ENCODE data around the gene KRTAP10-9. TPM values are rescaled to one million over a fixed set of nuclear protein-coding genes. Genes with fewer than 3 reads are reported as not detected.
"Not testable (repeated sequence)": the region's sequence is repeated elsewhere in the genome, so short reads cannot be mapped to it uniquely, and the experiment has no call there.

KRTAP10-9 gene, protein sequence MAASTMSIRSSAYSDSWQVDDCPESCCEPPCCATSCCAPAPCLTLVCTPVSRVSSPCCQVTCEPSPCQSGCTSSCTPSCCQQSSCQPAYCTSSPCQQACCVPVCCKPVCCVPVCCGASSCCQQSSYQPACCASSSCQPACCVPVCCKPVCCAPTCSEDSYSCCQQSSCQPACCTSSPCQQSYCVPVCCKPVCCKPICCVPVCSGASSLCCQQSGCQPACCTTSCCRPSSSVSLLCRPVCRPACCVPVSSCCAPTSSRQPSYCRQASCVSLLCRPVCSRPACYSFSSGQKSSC
- not detected for polyA plus RNA-seq (2013, experiment 1 of 2; ENCODE audit: insufficient read length)
- not detected for polyA plus RNA-seq (2013, experiment 2 of 2; ENCODE audit: insufficient read length)

DNA sequence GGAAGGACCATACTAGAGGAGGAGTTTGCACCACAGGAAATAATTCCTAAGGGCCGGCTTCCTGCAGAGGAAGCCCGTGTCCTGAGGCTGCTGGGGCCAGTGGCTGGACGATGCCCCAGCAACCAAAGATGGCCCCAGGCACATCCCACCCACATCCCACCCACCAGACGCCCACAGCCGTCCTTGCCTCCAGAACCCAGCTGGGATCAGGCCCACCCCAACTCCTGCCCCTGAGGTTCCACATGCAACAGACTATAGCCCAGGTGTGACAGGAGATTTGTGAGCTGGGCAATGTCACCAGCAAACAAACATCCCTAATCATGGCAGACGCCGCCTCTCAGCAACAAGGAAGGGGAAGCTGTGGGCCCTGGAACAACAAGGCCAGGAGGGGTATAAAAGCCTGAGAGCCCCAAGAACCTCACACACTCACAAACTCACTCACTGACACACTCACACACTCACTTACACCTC lies at the start of gene KRTAP10-9:
Gene KRTAP10-9 (plus strand): TSS at position 421 of the 471 bp plus-strand sequence. CDS start 79 bp downstream, outside the sequence.
- no peak for DNase-seq

DNA sequence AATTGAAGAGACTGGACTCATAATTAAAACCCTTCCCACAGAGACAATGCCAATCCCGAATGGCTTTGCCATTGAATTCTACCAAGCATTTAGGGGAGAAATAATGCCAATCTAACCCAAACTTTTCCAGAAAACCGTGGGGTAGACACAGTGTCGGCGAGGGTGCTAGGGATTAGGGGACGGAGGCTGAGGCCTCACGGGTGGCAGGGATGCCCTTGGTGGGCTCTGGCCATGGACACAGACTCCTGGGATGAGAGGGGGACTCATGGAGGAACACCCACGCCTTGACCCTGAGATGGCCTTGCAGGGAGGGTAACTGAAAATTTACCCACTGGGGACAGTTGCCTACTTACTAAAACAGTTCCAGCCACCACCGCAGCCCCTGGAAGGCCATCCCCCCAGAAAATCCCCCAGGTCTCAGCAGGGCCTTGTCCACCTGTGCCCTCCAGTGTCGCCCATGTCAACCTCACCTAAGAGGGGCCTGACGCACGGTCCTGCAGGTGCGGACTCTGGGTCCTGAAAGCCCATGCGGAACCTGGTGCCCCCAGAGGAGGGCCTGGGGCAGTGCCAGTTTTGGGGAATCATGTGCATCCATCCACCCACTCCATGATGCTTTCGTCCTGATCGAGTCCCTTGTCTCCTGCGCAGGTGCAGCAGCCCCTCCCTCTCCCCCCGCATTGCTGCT lies 48.4 kb upstream of the KRTAP10-9 start:
- DNase-seq, result no peak

DNA sequence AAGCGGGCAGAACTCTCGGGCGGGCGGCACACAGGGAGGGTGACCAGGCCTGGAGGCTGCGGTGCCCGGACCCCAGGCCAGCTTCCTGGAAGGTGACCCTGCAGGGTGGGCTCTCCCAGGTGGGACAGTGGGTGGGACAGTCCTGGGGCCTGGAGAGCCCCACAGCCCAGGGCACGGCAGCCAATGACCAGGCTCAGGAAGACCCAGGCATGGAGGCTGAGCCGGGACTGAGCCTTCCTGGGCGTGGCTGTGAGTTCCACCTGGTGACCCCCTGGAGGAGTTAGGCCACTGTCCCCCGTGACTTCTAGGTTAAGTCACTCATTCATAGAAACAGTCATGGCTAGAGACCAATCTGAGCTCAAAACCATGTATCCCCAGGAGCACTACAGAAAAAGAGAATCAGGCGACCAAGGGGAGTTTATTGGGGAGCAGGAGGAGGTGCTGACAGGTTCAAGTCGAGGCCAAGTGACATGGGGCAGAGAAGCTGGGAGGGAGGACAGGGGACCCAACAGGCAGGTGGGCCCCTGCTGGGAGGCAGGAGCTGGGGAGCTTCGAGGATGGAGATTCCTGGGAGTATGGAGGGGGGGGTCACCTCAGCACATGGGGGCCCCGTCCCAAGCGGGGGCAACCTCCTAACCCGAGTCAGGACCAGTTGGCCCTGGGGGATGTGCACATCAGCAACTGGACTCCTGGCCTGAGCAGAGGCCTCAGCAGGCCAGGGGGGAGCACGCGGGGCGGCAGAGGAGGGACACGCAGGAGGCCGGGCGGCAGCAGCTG lies 47.6 kb upstream of the KRTAP10-9 start:
- no peak for DNase-seq

DNA sequence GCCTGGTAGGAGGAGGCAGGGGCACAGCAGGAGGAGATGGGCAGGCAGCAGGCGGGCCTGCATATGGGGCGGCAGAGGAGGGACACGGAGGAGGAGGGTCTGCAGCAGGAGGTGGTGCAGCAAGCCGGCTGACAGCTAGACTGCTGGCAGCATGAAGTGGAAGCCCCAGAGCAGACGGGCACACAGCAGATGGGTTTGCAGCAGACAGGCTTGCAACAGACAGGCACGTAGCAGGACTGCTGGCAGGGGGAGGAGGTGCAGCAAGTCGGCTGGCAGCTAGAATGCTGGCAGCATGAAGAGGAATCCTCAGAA lies 47.1 kb upstream of the KRTAP10-9 start:
- DNase-seq, result no peak

DNA sequence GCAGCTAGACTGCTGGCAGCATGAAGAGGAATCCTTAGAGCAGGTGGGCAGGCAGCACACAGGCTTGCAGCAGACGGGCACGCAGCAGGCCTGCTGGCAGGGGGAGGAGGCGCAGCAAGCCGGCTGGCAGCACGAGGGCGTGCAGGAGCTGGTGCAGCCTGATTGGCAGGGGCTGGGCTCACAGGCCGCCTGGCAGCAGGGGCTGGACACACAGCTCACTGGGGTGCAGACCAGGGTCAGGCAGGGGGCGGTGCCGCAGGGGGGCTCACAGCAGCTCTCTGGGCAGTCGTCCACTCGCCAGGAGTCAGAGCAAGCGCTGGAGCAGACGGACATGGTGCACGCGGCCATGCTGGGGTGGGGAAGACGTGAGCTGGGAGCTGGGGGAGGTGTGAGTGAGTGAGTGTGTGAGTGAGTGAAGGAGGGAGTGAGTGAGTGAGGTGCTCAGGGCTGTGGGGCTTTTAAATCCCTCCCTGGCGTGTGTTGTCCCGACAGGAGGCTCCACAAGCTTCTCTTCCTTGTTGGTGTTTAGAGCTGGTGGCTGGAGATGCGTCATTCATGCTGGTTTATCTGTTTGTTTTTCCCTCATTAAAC lies 46.6 kb upstream of the KRTAP10-9 start, which contains the start of gene KRTAP10-5:
Gene KRTAP10-5 (minus strand): TSS at position 374 of the 591 bp plus-strand sequence. CDS start 26 bp downstream, at position 348.
- DNase-seq, result not testable (repeated sequence)

DNA sequence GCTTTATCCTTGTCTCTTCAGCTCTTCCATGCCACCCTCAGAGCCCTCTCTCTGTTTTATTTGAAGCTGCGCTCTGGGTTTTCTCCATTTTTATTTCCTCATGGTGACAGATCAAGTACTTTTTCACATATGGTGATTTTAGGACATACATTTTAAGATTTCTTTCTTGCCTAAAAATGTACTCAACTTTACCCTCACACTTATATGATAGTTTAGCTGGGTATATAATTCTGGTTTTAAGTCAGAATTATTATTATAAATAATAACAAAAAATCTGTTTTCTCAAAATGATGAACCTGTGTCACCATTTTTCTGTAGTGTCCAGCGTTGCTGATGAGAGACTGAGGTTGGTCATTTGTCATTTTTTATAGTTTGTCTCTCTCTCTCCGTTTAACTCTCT lies 45.7 kb upstream of the KRTAP10-9 start:
- no peak for DNase-seq

- no peak for DNase-seq
Measured at GRCh38 chr21:44582055-44582454, 44.8 kb upstream of the KRTAP10-9 start.

DNA sequence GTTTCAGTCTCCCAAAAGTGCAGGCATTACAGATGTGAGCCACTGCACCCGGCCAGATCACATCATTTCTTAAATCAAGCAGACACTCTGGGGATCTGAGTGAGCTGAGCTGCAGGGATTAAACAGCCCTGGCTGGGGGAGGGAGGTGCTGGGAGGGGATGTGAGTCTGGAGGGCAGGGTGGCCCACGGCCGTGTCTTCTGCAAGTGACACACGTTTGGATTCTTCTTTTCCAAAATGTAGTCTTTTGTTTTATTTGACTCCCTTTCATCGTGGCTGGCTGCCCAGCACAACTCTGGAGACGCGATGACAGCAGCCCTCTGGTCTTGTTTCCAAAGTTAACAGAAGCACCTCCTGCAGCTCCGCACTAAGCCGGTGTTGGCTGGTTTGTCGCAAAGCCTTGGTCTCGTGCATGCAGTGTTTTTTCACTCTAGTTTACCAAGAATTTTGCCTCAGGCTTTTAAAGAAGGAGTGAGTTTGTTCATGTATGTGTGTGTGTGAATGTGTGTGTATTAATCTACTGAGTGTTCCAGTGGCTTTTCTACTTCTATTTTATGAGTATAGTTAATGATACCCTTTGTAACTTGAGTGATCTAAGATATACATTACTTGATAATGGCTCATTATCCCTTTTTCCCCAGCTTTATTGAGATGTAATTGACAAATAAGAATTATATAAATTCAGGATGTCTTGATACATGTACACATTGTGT lies 43.6 kb upstream of the KRTAP10-9 start:
- DNase-seq, result peak; percentile 2

DNA sequence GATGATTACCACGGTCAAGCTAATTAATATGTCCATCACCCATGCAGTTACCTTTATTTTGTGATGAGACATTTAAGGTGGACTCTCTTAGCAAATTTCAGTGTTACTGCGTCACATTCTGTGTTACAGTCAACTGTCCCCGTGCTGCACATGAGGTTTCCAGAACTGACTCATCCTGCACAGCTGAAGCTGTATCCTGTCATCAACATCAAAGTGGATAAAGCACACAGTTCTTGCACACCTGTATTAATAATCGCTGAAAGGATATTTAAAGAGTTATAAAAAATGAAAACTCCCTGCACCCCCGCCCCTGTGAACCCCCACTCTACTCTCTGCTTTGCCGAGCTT lies 43.1 kb upstream of the KRTAP10-9 start:
- no peak for DNase-seq

GRCh38 chr21:44585892-44586291 lies 41.0 kb upstream of the KRTAP10-9 start:
- no peak for DNase-seq

DNA sequence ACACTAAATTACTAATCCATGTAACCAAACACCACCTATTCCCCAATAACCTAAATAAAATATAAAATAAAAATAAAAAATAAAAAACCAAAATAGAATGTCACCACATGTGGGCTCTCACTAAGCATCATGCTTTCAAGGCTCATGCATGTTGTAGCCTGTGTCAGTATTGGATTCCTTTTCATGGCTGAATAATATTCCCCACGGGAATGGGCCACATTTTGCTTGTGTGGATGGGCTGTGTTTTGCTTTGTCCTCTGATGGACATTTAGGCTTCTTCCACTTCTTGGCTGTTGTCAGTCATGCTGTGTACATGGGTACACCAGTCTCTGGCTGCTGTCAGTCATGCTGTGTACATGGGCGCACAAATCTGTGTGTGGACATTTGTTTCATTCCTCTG lies 37.8 kb upstream of the KRTAP10-9 start:
- DNase-seq, result no peak

DNA sequence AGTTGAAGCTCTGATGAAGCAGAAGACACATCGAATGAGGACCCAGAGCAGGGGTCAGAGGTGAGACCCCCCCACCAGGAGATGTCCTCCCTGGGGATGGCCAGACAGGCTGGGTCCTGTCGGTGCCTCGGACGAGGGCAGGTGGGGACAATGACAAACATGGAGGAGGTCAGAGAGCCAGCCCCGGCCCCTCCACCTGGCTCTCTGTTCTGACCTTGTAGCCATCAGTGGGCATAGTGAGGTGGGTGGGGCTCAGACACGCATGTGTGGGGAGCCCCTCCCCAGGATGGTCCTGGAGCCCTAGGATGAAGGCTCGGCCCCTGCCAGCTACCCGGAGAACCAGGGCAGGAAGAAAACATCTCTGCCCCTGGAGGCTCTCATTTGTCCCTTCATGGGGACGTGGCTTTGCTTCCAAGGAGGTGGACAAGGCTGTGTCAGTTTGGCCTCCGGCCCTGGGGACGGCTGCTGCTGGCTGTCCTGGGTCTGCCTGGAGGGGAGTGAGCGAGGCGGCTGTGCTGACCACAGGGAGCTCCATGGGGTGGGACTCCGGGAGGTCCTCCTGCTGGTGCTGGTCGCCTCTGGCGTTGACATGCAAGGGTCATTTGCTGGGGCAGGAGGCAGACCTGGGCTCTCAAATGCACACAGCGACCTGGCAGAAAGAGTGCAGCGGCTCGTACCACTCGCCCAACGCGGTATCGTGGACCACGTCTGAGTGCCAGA lies 37.1 kb upstream of the KRTAP10-9 start:
- no peak for DNase-seq

DNA sequence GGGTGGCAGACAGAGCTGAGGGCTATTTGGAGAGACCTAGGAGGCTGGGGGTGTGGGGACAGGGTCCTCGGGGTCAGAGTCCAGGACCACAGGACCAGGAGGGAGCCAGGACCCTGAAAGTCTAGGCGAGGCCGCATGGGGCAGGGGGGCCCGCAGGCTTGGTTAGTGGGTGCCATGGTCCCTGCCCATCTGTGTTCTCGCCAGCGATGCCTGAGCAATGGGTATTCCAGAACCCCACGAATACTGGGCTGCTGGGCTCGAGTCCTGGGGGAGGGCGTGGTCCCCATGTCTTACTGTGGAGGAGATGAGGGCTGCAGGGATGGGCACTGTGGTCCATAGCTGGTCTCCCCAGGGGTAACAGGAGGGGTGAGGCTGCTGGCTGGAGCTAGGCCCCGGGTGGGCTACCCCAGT lies 36.6 kb upstream of the KRTAP10-9 start:
- DNase-seq, result no peak

DNA sequence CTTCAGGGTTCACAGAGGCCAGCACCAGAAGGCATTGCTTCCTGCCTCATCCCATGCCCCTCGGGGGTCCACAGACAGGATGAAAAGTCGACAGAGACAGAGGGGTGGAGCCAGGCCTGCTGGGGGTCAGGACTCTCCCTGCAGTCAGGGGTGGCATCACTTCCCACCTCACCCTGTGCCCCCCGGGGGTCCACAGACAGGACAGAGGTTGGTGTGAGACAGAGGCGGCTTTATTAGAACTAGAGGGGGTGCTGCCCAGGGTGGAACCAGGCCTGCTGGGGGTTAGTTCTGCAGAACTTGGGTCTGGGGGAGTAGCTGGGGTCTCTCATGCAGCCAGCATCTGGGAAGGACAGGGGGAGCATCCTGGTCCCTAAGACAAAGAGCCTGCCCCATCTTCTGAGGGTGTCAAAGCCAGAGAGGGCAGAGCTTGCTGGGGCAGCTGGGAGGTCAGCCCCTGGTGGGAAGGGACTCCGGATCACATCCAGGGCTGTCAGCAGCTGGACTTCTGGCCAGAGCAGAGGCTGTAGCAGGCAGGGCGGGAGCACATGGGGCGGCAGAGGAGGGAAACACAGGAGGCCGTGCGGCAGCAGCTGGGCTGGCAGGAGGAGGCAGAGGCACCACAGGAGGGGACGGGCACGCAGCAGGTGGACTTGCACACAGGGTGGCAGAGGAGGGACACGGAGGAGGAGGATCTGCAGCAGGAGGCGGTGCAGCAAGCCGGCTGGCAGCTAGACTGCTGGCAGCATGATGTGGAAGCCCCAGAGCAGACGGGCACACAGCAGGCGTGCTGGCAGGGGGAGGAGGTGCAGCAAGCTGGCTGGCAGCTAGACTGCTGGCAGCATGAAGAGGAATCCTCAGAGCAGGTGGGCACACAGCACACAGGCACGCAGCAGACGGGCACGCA lies 35.7 kb upstream of the KRTAP10-9 start:
- DNase-seq, result not testable (repeated sequence)

- DNase-seq, result not testable (repeated sequence)
Measured at GRCh38 chr21:44591801-44592130, 35.1 kb upstream of the KRTAP10-9 start.

DNA sequence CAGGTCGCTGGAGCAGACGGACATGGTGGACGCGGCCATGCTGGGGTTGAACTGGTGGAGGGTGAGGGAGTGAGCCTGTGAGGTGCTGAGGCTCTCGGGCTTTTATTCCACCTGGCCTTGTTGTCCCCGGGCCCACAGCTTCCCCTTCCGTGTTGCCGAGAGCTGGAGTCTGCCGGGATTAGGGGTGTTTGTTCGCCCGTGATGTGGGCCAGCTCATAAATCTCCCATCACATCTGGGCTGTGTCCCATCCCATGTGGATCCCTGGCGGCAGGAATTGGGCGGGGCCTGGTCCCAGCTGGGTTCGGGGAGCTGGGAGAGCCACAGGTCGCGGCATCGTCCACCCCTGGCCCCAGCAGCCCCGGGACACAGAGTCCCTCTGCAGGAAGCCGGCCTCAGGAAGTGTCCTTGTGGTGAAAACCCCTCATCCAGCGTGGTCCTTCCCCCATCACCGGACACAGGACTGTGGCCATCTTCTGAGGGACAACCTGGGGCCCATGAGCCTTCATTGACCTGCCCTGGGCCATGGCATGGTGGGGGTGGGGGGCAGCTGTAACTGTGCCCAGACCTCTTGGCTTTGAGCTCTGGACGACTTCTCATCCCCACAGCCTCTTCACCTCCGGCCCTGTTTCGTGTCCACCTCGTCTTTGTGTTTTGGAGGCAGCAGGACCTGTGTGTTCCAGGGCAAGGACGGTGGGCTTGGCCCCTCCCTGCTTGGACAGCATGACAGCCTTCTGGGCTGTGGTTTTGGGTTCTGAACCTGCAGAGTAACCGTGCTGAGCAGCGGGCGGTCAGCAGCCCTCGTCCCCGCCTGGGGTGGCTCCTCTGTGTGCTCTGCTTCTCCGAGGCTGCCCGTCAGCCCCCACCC lies 34.2 kb upstream of the KRTAP10-9 start, which contains the start of gene KRTAP10-6:
Gene KRTAP10-6 (minus strand): TSS at position 60 of the 866 bp plus-strand sequence. CDS start 21 bp downstream, at position 39.
- DNase-seq, result no peak

DNA sequence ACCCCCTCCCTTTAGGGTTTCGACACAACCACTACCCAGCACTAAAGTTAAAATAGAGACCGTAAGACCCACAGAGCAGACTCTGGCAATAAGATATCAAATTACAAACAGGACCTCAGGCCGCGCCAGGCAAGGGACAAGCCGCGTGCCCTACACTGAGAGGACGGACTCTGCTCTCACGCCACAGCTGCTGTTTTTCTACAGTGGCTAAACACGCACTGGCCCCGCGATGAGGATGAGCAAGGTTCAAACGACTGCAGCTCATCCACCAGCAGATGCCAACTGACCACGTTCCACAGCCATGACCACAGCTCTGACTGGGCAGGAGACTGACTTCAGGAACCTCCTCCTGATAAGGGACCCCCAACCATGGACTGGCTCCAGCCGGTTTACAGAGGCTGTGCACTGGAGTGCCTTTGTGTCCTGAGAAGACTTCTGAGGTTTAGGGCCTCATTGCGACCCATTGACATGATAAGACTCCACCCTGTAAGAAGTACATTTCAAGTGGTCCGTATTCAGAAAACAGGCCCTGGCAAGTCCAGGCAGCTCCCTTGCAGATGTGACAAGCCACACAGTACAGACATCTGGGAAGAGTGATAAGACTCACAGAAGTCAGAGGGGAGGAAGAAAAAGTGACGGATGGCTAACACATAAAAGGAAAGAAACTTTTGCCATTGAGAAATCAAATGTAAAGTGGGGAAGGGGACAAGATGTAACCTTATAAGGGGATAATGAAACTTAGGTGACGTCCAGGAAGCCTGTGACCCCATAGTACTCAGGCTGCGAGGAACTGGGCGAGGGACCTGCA lies 33.1 kb upstream of the KRTAP10-9 start:
- DNase-seq, result no peak

GRCh38 chr21:44594406-44594916 lies 32.4 kb upstream of the KRTAP10-9 start:
- no peak for DNase-seq

All from fibroblast of skin of scalp (primary cell).